Common myeloid progenitor, CD34-positive (primary cell): ENCODE data around the gene AGER.

Experiments used
- CTCF ChIA-PET: fragments of 350-600 bp; sonication (Branson Sonifier 250); formaldehyde crosslinking; loops from one replicate; lab custom pipeline; 2021; ENCODE audit warnings: antibody characterized with exemption; lab: Charles Lee
- POLR2A ChIA-PET: fragments of 350-600 bp; sonication (Branson Sonifier 250); formaldehyde crosslinking; loops from one replicate; lab custom pipeline; 2021; ENCODE audit warnings: antibody characterized with exemption; lab: Charles Lee
- DNase-seq, 3 donors: peaks; one replicate each; pipeline versions ENCODE4 v3.0.0 to v3.0.0-alpha.2; 2013
- H3K27ac ChIP-seq, 2 experiments: 1 replicate in 1 of 2; 2 replicates in 1 of 2; pipeline ENCODE4 v1.7.0; 2013; ENCODE audit warnings: inconsistent platforms in 2 of 2, low read length in 2 of 2, mild to moderate bottlenecking in 2 of 2, low read depth in 1 of 2, moderate library complexity in 1 of 2; ENCODE audit not compliant: severe bottlenecking in 2 of 2, insufficient read depth in 1 of 2, poor library complexity in 1 of 2
- H3K27me3 ChIP-seq, 5 experiments: replicated peaks in 2 of 5; 1 replicate in 3 of 5; 2 replicates in 2 of 5; pipeline versions ENCODE4 v1.6.1 to v1.7.0; 2013; ENCODE audit warnings: low read length in 4 of 5, mild to moderate bottlenecking in 2 of 5, moderate library complexity in 2 of 5, inconsistent platforms in 1 of 5; ENCODE audit not compliant: insufficient read depth in 5 of 5, control insufficient read depth in 4 of 5
- H3K36me3 ChIP-seq, 4 experiments: 1 replicate in 2 of 4; 2 replicates in 2 of 4; pipeline versions ENCODE4 v1.6.1 to v1.7.0; 2013; ENCODE audit warnings: low read length in 3 of 4, control low read depth in 1 of 4, mild to moderate bottlenecking in 1 of 4; ENCODE audit not compliant: control insufficient read depth in 4 of 4, insufficient read depth in 4 of 4
- H3K4me1 ChIP-seq, 4 experiments: 1 replicate in 3 of 4; 2 replicates in 1 of 4; pipeline versions ENCODE4 v1.6.1 to v1.7.1; 2013; ENCODE audit warnings: low read length in 3 of 4, mild to moderate bottlenecking in 3 of 4, control low read depth in 1 of 4, inconsistent platforms in 1 of 4, moderate library complexity in 1 of 4; ENCODE audit not compliant: control insufficient read depth in 4 of 4, insufficient read depth in 4 of 4; ENCODE audit errors: control extremely low read depth in 1 of 4
- H3K4me3 ChIP-seq, 7 experiments: 1 replicate in 4 of 7; 2 replicates in 3 of 7; pipeline versions ENCODE4 v1.5.1 to v1.7.0; 2013; ENCODE audit warnings: mild to moderate bottlenecking in 7 of 7, low read length in 6 of 7, moderate library complexity in 6 of 7, inconsistent platforms in 2 of 7, low read depth in 2 of 7, control low read depth in 1 of 7; ENCODE audit not compliant: insufficient read depth in 4 of 7, control insufficient read depth in 1 of 7; ENCODE audit errors: extremely low read depth in 1 of 7
- H3K9me3 ChIP-seq, 5 experiments: 1 replicate in 4 of 5; 2 replicates in 1 of 5; pipeline versions ENCODE4 v1.6.1 to v1.7.1; 2013; ENCODE audit warnings: low read length in 4 of 5, mild to moderate bottlenecking in 2 of 5, inconsistent platforms in 1 of 5, low read depth in 1 of 5, moderate library complexity in 1 of 5; ENCODE audit not compliant: control insufficient read depth in 4 of 5, insufficient read depth in 2 of 5; ENCODE audit errors: control extremely low read depth in 1 of 5
- WGBS: methylation state at CpG from one replicate; pipeline ENCODE4 v1.1.5; 2013; ENCODE audit not compliant: insufficient coverage; 5-methylcytosine and 5-hydroxymethylcytosine counted together

The AGER gene

GRCh38 chr6:32218167-32218566 lies 34.1 kb upstream of the AGER start:
- Histone ChIP-seq H3K4me1 (peaks cover 0 to 6% (median 4%) of the 10 kb centered on the region in 4 experiments), H3K4me3 (no peak overlapping the region), H3K27me3 (no peaks in the 10 kb centered on the region), H3K36me3 (no peaks in the 10 kb centered on the region), H3K9me3 (no peaks in the 10 kb centered on the region), H3K27ac (no peak overlapping the region)
- no peak for DNase-seq
- WGBS: 100% methylated on average over 6 of the region's 7 CpGs
- POLR2A ChIA-PET: interaction anchor here (1.2 kb wide), 1 partner anchor 9 kb away, joined by 3 read pairs; no protein-coding TSS in a partner anchor
- CTCF ChIA-PET: no interaction called here

GRCh38 chr6:32216998-32217397 lies 32.9 kb upstream of the AGER start:
- 97% methylated on average over 9 of the region's 11 CpGs for WGBS
- DNase-seq: no peak
- H3K4me3 ChIP-seq: no peak overlapping the region

GRCh38 chr6:32216285-32216684 lies 32.2 kb upstream of the AGER start:
- H3K4me3 ChIP-seq: no peak overlapping the region
- POLR2A ChIA-PET: no interaction called here
- CTCF ChIA-PET: interaction anchor here (1.5 kb wide), 1 partner anchor 13 kb away, joined by 4 read pairs; no protein-coding TSS in a partner anchor
- DNase-seq: no peak
- H3K9me3 ChIP-seq: no peaks in the 10 kb centered on the region
- WGBS: 88% methylated on average over 10 of the region's 10 CpGs
- no peaks in the 10 kb centered on the region for H3K36me3 ChIP-seq
- H3K27me3 ChIP-seq: no peaks in the 10 kb centered on the region
- H3K4me1 ChIP-seq: peaks cover 0 to 6% (median 4%) of the 10 kb centered on the region in 4 experiments
- no peak overlapping the region for H3K27ac ChIP-seq

More at GRCh38 chr6:32216998-32217397, 32.9 kb upstream of the AGER start:
- Histone ChIP-seq H3K27me3 (no peaks in the 10 kb centered on the region), H3K36me3 (no peaks in the 10 kb centered on the region), H3K27ac (no peak overlapping the region), H3K4me1 (peaks cover 0 to 6% (median 4%) of the 10 kb centered on the region in 4 experiments), H3K9me3 (no peaks in the 10 kb centered on the region)
- POLR2A ChIA-PET: no interaction called here
- CTCF ChIA-PET: no interaction called here

- ChIA-PET POLR2A (interaction anchor here (0.7 kb wide), 1 partner anchor 19 kb away, joined by 5 read pairs; no protein-coding TSS in a partner anchor), CTCF (interaction anchor here (1.5 kb wide), 1 partner anchor 12 kb away, joined by 4 read pairs; no protein-coding TSS in a partner anchor)
- Histone ChIP-seq H3K27ac (no peak overlapping the region), H3K36me3 (no peaks in the 10 kb centered on the region), H3K9me3 (no peaks in the 10 kb centered on the region), H3K4me3 (no peak overlapping the region), H3K4me1 (peaks cover 0 to 6% (median 4%) of the 10 kb centered on the region in 4 experiments), H3K27me3 (no peaks in the 10 kb centered on the region)
- WGBS: no CpG with 5 or more reads among the region's 4 CpGs
- no peak for DNase-seq
Observed at GRCh38 chr6:32215617-32216016, 31.6 kb upstream of the AGER start.

- POLR2A ChIA-PET: interaction anchor here (0.6 kb wide), 1 partner anchor 17 kb away, joined by 4 read pairs; no protein-coding TSS in a partner anchor
Observed at GRCh38 chr6:32214126-32214525, 30.1 kb upstream of the AGER start.

GRCh38 chr6:32213649-32214048 lies 29.6 kb upstream of the AGER start:
- CTCF ChIA-PET: interaction anchor here (1.0 kb wide), 1 partner anchor 18 kb away, joined by 4 read pairs; no protein-coding TSS in a partner anchor
- POLR2A ChIA-PET: no interaction called here
- no peak overlapping the region for H3K27ac ChIP-seq
- H3K27me3 ChIP-seq: no peaks in the 10 kb centered on the region
- WGBS: 94% methylated on average over 3 of the region's 6 CpGs
- H3K9me3 ChIP-seq: no peaks in the 10 kb centered on the region
- H3K36me3 ChIP-seq: no peaks in the 10 kb centered on the region
- no peak overlapping the region for H3K4me3 ChIP-seq
- no peak for DNase-seq
- H3K4me1 ChIP-seq: peaks cover 0 to 6% (median 4%) of the 10 kb centered on the region in 4 experiments

More at GRCh38 chr6:32214126-32214525, 30.1 kb upstream of the AGER start:
- no peak overlapping the region for H3K27ac ChIP-seq
- CTCF ChIA-PET: no interaction called here
- no CpG with 5 or more reads among the region's 3 CpGs for WGBS
- H3K9me3 ChIP-seq: no peaks in the 10 kb centered on the region
- peak in 2 of 3 donors; percentile 49 to 54 for DNase-seq
- H3K36me3 ChIP-seq: no peaks in the 10 kb centered on the region
- peaks cover 0 to 6% (median 4%) of the 10 kb centered on the region in 4 experiments for H3K4me1 ChIP-seq
- H3K4me3 ChIP-seq: no peak overlapping the region
- no peaks in the 10 kb centered on the region for H3K27me3 ChIP-seq

GRCh38 chr6:32212076-32212760 lies 28.2 kb upstream of the AGER start:
- 95% methylated on average over 7 of the region's 12 CpGs for WGBS
- no peak for DNase-seq
- Histone ChIP-seq H3K36me3 (no peaks in the 10 kb centered on the region), H3K9me3 (no peaks in the 10 kb centered on the region), H3K27me3 (no peaks in the 10 kb centered on the region), H3K4me1 (peaks cover 0 to 6% (median 4%) of the 10 kb centered on the region in 4 experiments), H3K4me3 (no peak overlapping the region), H3K27ac (no peak overlapping the region)
- POLR2A ChIA-PET: interaction anchor here (0.6 kb wide), 1 partner anchor 120 kb away, joined by 3 read pairs; no protein-coding TSS in a partner anchor
- CTCF ChIA-PET: interaction anchor here (0.8 to 1.7 kb wide), 2 partner anchors 24 to 615 kb away, joined by 3 read pairs; no protein-coding TSS in a partner anchor
